Activated naive CD4-positive, alpha-beta T cell treated with anti-CD3 and anti-CD28 coated beads, Interleukin-2, amount 50 U/mL, for 16 hours (primary cell): ENCODE measurements around the gene TLK1.

Experiments used
- DNase-seq: peaks from one replicate; pipeline ENCODE4 v3.0.0-alpha.2; 2020

Gene TLK1

DNA sequence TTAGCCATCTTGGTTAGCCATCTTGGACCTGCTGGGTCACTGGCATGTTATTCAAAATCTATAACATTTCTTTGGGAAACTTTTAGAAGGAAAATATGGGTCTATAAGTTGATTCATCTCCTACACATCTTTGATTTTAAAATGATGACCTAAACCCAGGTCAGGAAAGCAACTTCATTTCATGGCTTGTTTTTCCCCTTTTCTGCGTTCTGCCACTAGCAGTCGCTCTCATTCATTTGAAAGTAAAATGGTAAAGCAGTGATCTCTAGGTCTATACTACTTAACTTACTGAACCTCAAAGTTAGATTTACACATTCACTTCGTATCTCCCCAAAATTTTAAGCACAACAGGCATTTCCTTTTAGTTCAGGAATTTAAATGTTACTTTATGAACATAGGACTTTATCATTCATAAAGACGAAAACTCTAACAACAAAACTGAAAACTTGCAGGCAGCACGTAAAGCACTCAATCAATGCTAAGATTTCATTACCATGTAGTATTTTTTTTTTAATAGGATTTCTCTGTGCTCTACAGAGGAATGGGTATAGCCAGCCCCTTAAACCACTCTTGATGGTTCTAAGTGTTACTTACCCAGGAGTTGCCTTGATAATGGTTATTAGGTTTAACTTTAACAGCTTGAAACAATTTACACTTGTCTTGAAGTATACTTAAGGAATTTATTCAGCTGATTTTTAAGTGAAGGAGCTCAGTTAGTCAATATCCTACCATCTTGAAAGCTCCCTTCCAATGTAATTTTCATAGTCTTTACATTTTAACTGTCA lies 169.1 kb downstream of the TLK1 start:
- DNase-seq: no peak

DNA sequence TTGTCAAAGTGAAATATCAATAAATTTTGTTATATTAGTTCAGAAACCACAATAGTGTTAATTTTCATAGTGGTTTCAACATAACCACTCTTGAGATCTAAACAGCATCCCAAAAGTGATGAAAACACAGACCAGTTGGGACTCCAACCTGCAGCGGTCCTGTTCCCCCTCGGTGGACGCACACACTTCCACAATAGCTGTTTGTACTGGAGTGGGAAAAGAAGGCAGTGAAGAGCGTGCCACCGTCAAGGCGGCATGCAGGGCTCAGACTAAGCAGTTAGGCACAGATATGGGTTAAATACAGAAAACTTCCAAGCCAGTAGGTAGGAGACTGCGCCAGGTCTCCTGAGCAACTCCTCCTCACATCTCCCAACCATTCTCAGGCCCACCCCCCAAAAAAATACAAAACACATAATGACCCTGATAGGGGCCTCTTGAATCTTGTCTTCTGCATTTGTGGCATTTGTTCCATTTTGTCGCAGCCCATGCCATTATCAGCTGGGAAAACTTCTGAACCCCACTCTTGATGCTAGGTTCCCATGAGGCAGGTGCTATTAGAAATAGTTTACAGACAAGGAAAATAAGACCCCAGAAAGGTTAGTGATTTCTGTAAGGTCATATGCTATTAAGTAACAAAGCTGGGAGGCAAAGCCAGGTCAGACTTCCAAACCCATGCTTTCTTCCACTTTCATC lies 174.0 kb downstream of the TLK1 start:
- no peak for DNase-seq

DNA sequence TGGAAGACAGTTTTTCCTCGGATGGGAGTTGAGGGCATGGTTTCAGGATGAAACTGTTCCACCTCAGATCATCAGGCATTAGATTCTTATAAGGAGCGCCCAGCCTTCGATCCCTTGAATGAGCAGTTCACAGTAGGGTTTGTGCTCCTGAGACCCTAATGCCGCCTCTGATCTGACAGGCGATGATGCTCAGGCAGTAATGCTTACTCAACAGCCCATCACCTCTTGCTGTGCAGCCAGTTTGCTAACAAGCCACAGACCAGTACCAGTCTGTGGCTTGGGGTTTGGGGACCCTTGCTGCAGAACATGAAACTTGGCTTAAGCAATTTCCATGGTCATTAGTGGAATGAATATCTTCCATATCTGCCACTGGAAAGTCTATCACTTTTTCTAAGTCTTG lies 175.3 kb downstream of the TLK1 start:
- no peak for DNase-seq

DNA sequence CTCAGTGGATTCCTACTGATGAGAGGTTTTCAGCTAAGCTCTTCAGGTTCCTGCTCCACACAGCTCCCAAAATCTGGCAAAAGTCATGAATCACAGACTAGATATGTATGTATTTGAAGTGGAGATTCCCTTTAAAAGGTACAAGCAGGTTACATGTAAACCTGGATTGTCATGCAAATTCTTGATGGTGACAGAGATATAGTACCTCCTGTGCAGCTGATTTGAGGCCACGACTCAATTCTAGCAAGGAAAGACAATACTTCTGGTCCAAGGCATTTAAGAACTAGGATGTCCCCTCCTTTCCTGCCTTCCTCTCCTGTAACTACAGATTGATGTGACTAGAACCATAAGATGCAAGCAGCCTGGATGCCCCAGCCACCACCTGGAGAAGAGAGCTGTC lies 176.6 kb downstream of the TLK1 start:
- no peak for DNase-seq

DNA sequence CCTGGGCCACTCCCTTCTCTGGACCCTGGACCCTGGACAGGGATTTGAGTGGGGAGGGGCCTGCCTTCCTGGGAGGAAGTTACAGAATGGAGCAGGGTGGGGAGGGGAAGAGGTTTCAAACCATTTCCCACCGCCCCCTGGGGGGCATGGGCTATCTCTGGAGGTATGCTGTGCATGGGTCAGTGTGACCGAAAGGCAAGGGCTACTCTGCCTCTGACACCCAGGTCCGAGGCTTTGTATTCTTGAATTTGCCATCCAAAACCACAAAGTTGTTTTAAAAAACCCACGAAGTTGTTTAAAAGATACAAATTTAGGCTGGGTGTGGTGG lies 184.8 kb downstream of the TLK1 start:
- DNase-seq: no peak

DNA sequence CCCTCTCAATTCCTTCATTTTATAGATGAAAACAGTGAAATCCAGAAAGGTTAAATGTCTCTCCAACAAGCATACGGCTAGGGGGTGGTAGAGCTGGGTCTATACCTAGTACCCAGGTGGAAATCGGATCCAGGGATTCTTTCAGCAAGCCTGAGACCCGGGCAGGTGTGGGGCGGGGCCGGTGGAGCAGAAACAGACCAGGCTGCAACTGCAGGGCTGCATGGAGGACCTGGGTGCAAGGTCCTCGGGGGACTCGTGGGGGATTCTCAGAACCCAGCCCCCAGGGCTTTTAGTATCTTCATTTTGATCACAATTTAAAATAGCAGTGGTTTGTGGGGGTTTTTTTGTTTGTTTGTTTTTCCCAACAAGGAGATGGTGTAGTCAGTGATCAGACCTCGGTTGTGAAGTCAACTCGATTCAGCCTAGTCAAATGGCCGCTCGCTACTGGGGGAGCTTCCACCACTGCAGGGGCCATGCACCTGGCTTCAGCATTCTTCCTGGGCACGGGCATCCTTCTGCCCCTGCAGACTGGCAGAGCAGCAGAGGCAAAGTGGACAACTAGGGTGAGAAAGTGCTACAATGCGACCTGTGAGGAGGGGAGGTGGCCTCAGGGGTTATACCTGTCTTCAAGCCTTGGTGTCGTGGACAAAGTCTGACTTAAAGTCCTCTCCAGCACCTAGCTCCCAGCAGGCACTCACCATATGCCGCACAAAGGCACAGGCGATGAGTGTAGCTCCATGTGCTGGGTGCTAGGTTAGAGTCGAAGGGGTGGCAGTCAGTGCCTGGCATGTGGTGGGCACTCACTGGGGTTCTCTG lies 185.4 kb downstream of the TLK1 start:
- DNase-seq: no peak

DNA sequence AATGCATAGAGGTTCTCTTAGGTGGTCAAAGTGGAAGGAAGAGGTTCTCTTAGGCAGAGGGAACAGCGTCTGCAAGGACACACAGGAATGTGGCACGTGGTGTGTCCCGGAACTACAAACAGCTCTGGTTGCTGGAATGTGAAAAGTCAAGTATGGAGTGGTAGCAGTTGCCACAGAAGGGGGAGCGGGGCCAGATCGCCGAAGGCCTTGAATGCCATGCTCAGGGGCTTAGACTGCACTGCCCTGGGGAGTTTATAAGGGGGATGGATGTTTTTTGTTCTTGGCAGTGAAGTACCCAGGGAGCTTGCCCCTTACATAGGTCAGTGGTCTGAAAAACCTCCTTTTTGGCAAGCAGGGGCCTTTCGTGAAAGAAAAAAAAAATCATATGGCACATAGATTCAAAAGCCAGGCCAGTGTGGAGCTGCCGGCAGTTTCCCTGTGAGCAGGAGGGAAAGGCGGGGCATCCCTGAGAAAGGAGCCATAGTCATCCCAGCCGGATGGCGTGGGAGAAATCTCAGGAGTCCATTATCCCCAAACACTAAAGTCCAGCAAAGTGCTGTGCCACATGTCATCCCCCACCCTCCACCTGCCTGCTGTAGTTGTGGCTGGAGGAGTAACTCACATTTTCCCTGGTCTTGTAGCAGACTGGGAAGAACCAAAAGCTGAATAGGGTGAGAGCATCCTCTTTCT lies 186.2 kb downstream of the TLK1 start:
- no peak for DNase-seq

DNA sequence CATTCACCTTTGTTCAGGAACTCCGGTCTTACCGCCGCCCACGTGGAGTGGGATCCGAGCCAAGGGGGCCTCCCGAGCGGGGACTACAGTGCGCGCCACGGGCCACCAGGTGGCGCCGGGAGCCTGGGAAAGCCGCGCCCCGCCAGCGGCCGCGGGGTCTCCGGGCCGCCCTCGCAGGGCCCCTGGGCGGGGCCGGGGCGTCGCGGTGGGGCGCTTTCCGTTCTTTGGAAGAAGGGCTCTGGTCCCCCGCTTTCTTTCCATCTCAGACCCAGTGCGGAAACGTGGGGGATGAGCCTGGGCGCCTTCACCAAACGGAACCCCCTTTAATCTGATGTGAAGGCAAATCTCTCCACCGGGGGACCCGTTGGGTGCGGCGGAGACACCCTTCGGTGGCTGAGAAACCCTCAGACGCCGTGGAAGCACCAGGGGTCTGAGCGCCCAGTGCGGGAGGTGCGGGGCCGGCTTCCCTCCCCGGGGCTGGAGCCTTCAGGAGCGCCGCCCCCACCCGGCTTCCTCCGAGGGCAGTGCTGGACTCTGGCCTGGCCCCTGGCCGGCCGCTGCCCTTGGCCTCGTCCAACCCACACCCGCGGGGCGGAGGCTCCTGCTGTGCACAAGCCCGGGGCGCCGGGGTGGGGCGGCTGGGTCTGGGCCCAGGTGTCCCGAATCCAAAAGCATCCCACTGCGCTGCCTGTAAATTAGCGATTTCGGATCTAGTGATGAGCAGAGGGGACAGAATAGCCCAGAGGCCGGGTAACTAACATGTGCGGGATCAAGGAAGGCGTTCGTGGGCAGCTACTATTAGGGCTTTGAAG lies 187.0 kb downstream of the TLK1 start:
- peak; percentile 89 for DNase-seq

DNA sequence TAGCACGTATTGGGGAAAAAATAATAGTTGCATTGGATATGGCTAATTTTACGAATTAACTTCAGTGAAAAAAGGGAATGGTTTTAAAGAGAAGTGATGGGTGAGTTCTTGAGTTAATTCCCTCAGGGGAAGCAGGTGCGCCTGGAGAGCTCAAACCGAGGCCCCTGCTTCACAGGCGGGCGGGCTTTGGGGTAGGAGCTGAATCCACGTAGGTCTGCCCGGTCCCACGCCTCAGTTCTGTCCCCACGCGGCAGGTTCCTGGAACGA lies 187.5 kb downstream of the TLK1 start:
- DNase-seq: no peak

DNA sequence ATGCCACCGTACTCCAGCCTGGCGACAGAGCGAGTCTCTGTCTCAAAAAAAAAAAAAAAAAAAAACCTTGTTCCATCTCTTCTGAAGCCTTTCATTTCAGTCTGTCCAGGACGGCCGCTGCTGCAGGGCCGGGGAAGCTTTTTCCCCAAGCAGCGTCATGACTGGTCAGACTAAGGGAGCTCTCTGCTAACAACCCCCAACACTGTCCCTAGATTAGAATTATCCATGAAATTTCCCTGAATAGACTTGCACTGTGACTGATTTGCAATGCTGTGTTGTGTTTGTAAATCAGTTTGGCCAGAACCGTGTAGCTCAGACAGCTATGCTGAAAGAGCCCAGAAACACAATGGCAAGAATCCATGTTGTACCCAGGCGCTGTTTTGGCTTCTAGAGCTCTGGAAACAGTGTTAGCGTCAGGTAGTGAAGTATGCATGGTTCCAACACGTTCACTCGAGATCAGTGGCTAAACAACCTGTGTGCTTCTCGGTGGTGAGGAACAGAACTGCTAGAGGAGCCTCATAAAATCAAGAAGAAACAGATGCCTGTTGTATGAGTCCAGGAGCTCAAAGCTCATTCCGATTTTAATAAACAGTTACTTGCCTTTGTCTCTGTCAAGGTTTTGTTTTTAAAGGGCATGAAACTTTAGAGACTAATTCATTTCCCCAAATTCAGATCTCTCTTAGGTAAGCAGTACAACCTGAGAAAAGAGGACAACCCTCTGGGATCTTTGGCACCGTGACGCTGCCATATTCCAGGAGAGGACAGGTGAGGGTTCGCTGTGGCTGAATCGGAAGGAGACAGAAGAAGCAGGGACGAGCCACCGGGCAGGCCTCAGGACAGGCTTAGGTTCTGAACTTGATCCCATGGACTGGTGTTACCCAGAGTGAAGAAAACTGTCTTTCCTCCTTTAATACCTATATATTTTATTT lies 188.1 kb downstream of the TLK1 start:
- DNase-seq: no peak

DNA sequence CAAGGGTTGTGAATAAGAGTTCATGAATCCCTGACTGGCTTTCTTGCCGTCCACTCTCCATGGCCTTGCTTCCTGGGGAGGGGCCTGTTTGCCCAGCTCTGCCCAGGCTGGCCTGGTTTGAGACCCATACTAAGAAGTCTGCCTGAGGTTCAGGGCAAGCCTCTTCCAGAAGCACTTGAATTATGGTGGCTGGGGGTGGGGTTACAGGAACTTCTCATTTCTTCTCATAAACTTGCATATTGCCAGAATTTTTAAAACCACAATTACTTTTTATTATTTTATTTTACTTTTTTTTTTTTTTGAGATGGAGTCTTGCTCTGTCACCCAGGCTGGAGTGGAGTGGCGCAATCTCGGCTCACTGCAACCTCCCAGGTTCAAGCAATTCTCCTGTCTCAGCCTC lies 189.6 kb downstream of the TLK1 start:
- no peak for DNase-seq

DNA sequence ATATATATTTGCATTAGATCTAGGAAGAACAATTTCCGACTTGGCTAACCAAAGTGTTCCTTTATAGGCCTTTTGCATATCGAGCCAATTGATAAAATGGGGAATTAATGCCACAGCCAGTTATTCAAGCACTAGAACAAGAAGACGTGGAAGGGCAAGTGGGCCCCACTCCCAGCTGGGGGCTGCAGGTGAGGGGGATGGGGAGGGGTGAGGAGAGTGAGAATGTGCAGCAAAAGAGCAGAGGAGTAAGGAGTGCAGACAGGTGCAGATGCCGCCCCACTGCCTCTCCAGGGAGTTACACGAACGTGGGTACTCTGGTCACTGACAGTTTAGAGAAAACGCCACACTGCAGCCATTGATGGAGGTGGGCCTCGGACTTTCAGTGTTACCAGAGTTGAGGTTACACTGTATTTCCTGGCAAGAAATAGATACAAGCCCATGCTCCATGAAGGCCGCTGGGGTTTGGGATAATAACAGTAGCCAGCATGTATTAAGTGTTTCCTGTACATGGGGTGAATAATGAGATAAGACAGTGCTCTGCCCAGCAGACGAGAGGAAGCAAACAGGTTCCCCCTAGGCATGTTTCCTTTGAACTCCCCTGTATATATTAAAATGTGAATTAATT lies 190.7 kb downstream of the TLK1 start:
- DNase-seq: no peak

DNA sequence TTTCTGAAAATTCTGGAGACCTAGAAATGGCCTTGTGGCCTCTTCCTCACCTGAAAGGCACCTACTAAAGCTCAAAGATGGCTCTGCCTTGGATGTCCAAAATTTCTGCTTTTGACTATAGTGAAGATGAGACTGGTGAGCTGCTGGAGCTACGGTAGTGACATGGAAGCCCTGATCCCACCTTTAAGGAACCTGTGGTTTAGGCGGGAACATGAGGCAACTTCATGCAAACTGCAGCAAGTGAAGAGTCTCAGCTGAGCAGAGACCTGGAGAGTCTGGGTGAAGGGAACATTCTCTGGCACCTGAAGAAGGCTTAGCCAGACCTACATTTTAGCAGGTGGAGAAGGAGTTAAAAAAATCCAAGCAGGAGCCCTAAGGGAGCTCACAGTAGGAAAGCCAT lies 191.7 kb downstream of the TLK1 start:
- DNase-seq: no peak

DNA sequence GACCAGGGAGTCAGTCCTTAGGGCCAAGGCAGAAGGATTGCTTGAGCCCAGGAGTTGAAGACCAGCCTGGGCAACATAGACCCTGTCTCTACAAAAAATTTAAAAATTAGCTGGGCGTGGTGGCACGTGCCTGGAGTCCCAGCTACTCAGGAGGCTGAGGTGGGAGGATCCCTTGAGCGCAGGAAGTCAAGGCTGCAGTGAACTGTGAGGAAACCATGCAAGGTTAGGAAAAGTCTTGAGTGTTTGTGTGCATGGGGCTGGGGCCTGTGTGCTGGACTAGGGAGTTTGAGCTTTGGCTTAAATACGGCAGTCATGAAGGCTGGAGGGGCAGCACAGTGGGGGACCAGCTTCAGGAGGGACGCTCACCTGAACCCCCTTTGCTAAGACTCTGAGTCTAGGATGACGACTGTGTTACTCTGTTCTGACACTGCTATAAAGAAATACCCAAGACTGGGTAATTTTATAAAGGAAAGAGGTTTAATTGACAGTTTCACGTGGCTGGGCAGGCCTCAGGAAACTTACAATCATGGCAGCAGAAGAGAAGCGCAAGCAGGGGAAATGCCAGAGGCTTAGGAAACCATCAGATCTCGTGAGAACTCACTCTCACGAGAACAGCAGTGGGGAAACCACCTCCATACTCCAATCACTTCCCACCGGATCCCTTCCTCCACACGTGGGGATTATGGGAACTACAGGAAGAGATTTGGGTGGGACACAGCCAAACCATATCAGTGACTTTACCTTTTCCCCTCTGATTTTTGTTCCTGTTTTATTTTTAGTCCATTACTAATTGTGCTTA lies 192.3 kb downstream of the TLK1 start:
- no peak for DNase-seq

DNA sequence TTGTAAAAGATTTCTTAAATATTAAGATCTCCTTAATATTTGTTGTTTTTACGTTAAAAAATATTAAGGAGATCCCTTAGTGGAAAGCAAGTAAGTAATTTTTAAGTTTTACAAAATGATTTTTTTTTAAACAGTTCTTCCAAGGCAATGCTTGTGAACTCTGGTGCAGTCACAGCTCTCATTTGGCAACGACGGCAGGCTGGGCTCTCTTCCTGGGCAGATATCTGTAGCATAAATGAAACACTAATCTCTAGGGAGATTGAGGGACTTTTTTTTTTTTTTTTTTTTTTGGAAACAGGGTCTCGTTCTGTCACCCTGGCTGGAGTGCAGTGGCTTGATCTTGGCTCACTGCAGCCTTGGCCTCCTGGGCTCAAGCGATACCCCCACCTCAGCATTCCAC lies 193.1 kb downstream of the TLK1 start:
- no peak for DNase-seq

DNA sequence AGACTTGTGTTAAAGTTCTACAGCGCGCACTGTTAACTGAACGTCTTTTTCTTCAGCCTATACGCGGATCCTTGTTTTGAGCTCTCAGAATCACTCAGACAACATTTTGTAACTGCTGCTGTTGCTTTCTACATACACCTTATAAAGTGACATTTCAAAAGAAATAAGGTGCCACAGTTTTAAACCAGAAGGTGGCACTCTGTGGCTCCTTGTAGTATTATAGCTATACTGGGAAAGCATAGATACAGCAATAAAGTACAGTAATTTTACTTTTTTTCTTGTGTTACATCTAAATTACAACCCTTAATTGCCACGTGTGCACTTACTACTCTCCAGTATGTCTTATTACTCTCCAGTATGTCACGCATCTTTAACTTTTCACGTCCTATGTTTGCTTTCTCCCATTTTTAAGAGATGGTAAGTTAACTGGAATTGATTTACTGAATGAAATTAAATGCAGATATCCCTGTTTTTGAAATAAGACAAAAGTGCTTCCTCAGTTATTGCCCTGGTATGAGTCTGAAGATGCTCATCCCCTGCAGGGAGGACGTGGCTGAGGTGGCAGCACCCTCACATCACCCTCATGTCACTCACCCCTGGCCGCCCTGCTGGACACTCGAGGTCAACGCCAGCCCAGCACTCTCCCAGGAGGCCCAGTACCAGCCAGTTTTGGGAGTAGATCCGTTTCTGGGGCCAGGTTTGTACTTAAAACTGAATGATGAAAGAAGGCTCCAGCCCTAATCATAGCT lies 193.9 kb downstream of the TLK1 start:
- no peak for DNase-seq

DNA sequence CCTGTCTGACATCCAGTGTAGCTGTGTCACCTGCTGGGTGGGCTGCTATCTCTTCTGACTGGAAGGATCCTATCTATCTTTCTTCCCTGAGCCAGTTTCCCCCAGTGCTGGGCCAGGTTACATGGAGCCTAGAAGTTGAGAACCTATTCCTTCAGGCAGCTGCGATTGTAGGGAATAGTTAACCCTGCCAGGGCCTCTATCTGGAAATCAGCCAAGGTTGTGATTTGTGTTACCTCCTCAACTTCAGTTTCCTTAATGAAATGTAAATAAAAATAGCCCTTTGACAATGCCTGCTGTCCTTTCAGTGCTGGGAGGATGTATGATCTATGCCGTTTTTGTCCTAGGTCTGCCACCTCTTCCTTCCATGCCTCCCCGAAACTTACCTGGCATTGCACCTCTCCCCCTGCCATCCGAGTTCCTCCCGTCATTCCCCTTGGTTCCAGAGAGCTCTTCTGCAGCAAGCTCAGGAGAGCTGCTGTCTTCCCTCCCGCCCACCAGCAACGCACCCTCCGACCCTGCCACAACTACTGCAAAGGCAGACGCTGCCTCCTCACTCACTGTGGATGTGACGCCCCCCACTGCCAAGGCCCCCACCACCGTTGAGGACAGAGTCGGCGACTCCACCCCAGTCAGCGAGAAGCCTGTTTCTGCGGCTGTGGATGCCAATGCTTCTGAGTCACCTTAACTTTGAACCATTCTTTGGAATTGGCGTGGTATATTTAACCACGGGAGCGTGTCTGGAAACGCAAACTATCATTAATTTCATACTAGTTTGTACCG lies 195.1 kb downstream of the TLK1 start:
- DNase-seq: no peak

DNA sequence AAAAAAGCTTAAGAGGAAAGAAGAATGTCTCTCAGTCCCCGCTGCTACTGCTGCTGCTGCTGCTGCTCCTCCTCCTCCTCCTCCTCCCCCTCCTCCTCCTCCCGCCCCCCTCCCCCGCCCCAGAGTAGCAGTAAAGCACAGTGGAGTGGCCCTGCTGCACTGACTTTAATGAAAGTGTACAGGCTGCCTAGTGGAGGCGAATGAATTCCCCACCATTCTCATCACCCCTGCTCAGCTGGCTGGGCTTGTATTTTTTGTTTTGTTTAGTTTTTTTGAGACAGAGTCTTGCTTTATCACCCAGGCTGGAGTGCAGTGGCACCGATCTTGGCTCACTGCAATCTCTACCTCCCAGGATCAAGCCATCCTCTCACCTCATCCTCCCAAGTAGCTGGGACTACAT lies 197.3 kb downstream of the TLK1 start:
- no peak for DNase-seq

DNA sequence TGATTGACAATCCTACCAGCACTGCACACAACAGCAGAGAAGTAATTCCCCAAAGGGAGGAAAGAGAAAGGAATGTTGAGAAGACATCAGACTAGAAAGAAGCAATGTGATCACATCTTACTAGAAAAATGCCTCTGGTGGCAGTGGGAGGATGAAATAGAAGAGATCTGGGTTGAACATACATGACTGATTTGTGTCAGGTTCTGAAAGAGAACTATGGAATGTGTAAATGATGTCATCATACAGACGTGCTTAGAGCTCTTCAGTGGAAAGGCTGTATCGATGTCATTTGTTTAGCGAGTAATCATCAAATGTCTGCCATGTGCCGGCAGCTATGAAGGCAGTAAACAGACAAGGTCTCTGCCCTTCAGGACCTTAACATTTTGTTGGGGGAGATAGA lies 206.8 kb downstream of the TLK1 start:
- DNase-seq: no peak
